Measurements from ENCODE around the gene APOL1. TPM values are rescaled to one million over a fixed set of nuclear protein-coding genes. Genes with fewer than 3 reads are reported as not detected.

Gene APOL1
- total RNA-seq, 1 donor from 2014 or later, result 10.4 TPM

GRCh38 chr22:36239401-36240171 is 13.3 kb upstream of the APOL1 start, which contains the start of gene APOL2:
APOL2 (minus strand) TSS chr22:36239527; CDS start chr22:36233162, 6,365 bp downstream.
- peak within 1 kb of the TSS; percentile 98 for H3K4me3 Mint-ChIP-seq
- ChIA-PET POLR2A (interaction anchor here (0.5 to 3.1 kb wide), 11 partner anchors 9 to 1351 kb away, joined by 3 to 13 read pairs (median 3); partner anchors contain the start of genes APOL1, EIF3D, FOXRED2 and TXN2), CTCF (interaction anchor here (0.6 to 2.9 kb wide), 10 partner anchors 14 to 247 kb away, joined by 3 to 12 read pairs (median 4); partner anchors contain the start of gene APOL1)
- peak; percentile 56 for DNase-seq
- peaks cover 46% of the 10 kb centered on the region for H3K4me1 Mint-ChIP-seq
- peaks cover 33% of the 10 kb centered on the region for H3K36me3 Mint-ChIP-seq (ENCODE audit: low read depth)
- H3K27ac Mint-ChIP-seq, result peak within 1 kb of the TSS; percentile 94
- H3K9me3 Mint-ChIP-seq, result peaks cover 3% of the 10 kb centered on the region
- TF ChIP-seq CTCF (IDR thresholded peaks at IDR 0.05), result no peak
- intact Hi-C loops (cut with micrococcal nuclease), result loop anchor here (1.0 to 5.0 kb wide), 3 partner anchors 13 to 42 kb away; partner anchors contain the start of gene APOL1
- ATAC-seq (ENCODE audit: low read depth), result peak; percentile 98
- no peaks in the 10 kb centered on the region for H3K27me3 Mint-ChIP-seq

GRCh38 chr22:36243986-36244385 is 8.9 kb upstream of the APOL1 start:
- CTCF ChIA-PET, result interaction anchor here (1.3 kb wide), 1 partner anchor 34 kb away, joined by 4 read pairs; no protein-coding TSS in a partner anchor
- H3K27me3 Mint-ChIP-seq, result no peaks in the 10 kb centered on the region
- POLR2A ChIA-PET, result interaction anchor here (1.8 kb wide), 1 partner anchor 9 kb away, joined by 5 read pairs; the partner anchor contains the start of gene APOL1
- DNase-seq (no peak), ATAC-seq (ENCODE audit: low read depth) (no peak)
- no peak overlapping the region for H3K4me3 Mint-ChIP-seq
- H3K9me3 Mint-ChIP-seq, result peaks cover 8% of the 10 kb centered on the region
- peaks cover 5% of the 10 kb centered on the region for H3K36me3 Mint-ChIP-seq (ENCODE audit: low read depth)
- intact Hi-C loops (cut with micrococcal nuclease), result no loop called here
- H3K4me1 Mint-ChIP-seq, result peaks cover 14% of the 10 kb centered on the region
- H3K27ac Mint-ChIP-seq, result no peak overlapping the region
- TF ChIP-seq CTCF (IDR thresholded peaks at IDR 0.05), result no peak

GRCh38 chr22:36244522-36245391 is 8.2 kb upstream of the APOL1 start:
- no peak overlapping the region for H3K27ac Mint-ChIP-seq
- no peaks in the 10 kb centered on the region for H3K36me3 Mint-ChIP-seq (ENCODE audit: low read depth)
- ATAC-seq (ENCODE audit: low read depth) (no peak), DNase-seq (no peak)
- no peak overlapping the region for H3K4me3 Mint-ChIP-seq
- ChIA-PET CTCF (interaction anchor here (1.3 kb wide), 1 partner anchor 33 kb away, joined by 4 read pairs; no protein-coding TSS in a partner anchor), POLR2A (interaction anchor here (1.8 kb wide), 1 partner anchor 8 kb away, joined by 5 read pairs; the partner anchor contains the start of gene APOL1)
- peaks cover 10% of the 10 kb centered on the region for H3K9me3 Mint-ChIP-seq
- H3K27me3 Mint-ChIP-seq, result no peaks in the 10 kb centered on the region
- intact Hi-C loops (cut with micrococcal nuclease), result no loop called here
- no peak for TF ChIP-seq CTCF (IDR thresholded peaks at IDR 0.05)
- peaks cover 6% of the 10 kb centered on the region for H3K4me1 Mint-ChIP-seq

- CTCF ChIA-PET, result no interaction called here
- H3K4me3 Mint-ChIP-seq, result no peak overlapping the region
- no peak for TF ChIP-seq CTCF (IDR thresholded peaks at IDR 0.05)
- H3K27ac Mint-ChIP-seq, result no peak overlapping the region
- DNase-seq, result no peak
- H3K36me3 Mint-ChIP-seq (ENCODE audit: low read depth), result no peaks in the 10 kb centered on the region
- POLR2A ChIA-PET, result interaction anchor here (0.6 kb wide), 1 partner anchor 188 kb away, joined by 3 read pairs; no protein-coding TSS in a partner anchor
- no peaks in the 10 kb centered on the region for H3K27me3 Mint-ChIP-seq
- H3K9me3 Mint-ChIP-seq, result peaks cover 10% of the 10 kb centered on the region
- H3K4me1 Mint-ChIP-seq, result peaks cover 5% of the 10 kb centered on the region
- no peak for ATAC-seq (ENCODE audit: low read depth)
- intact Hi-C loops (cut with micrococcal nuclease), result no loop called here
Observed at GRCh38 chr22:36245805-36246356, 7.1 kb upstream of the APOL1 start.
